ENCODE data around the gene MRPS2. TPM values are rescaled to one million over a fixed set of nuclear protein-coding genes. Genes with fewer than 3 reads are reported as not detected.
"Not testable (repeated sequence)": the region's sequence is repeated elsewhere in the genome, so short reads cannot be mapped to it uniquely, and the experiment has no call there.

Gene MRPS2
- total RNA-seq, 1 donor from 2014 or later = 23.0 TPM

DNA sequence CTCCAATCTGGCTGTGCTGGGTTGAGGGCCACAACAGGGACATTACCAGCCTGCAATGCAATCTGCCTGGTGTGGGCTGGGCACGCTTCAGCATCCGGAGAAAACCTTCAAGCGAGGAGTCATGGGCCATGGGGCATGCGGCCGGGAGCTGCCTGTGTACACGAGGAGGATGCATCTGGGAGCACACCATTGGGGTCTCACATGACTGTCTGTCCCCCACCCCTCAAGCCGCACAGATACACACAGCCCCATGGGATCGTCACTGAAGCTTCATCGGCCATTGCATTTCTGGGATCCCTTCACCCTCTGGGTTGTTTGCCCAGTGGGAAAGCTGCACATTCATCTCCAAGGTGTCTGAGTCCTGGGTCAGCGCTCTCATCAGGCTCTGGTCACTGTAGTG is 30.6 kb downstream of the MRPS2 start:
- no peak for DNase-seq (ENCODE audit: low read depth, low spot score)

DNA sequence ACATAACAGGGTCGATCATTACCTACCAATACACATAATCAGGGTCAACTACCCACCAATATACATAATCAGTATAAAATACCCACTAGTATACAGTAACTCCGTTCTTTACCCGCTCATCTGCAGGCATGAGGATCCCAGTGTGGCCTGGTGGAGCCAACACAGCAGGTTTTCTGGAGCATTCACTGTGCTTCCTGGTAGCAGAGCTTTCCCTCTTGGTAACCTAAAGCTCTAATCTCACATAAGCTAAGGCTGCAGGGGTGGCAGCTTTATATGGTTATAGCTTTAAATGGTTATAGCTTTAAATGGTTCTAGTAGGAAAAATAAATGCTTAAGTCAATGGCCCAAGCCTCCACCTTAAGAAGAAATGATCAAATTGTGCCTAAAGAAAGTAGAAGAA is 32.6 kb downstream of the MRPS2 start:
- DNase-seq (ENCODE audit: low read depth, low spot score) = no peak

DNA sequence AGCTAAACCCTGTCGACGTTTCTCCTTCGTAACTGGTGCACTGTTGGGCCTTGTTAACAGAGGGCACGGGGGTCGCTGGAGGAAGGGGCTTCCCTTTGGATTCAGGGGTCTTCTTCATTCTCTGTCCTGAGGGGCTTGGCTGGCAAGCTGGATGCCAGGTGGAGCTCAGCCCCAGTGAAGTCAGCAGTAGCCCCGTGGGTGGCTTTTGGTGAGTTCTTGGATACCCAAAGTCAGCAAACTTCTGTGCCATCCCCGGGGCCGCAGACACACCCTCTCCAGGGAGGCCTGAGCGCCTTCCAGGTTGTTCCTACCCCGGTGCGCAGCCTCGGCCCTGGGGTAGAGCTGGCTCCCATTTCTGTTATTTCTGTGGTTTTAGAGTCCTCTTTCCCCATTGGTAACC is 33.2 kb downstream of the MRPS2 start:
- no peak for DNase-seq (ENCODE audit: low read depth, low spot score)

DNA sequence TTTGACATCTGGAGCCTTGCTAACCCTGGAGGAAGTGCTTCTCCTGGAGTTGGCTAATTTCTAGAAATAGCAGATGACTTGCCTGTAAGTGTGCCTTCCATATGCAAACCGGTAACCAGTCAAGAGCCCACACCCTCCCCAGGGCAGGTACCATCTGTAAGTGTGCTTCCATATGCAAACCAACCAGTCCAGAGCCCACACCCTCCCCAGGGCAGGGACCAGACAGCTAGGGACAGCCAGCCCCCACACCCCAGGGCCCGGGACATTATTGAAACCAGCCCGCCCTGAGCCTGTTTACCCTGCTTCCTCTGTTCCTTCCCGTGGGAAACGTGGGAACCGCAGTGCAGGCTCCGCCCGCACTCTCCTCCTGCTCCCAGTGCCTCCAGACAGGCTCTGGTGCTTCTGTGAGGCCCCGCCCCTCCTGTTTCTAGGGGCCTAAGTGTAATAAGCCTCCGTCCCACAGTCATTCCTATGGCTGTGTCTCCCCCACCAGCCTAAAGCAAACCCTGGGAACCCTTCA is 33.8 kb downstream of the MRPS2 start:
- DNase-seq (ENCODE audit: low read depth, low spot score) = not testable (repeated sequence)

DNA sequence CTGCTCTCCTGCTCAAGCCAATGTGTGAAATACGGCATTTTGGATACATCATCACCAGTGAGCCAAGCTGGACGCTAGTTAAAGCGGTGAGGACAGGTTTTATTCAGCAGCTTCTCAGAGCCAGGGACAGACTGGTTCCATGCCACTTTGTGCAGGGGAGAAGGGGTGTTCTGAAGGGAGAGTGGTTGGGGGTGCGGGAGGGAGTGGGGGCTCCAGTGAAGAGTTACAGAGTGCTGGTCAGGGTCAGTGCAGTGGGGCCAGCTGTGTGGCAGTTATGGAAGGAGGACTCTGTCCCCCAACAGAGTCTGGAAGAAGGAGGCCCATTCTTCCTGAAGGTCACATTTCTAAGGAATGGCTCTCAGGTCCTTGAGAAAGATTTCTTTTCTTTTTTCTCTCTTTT is 34.3 kb downstream of the MRPS2 start:
- not testable (repeated sequence) for DNase-seq (ENCODE audit: low read depth, low spot score)

DNA sequence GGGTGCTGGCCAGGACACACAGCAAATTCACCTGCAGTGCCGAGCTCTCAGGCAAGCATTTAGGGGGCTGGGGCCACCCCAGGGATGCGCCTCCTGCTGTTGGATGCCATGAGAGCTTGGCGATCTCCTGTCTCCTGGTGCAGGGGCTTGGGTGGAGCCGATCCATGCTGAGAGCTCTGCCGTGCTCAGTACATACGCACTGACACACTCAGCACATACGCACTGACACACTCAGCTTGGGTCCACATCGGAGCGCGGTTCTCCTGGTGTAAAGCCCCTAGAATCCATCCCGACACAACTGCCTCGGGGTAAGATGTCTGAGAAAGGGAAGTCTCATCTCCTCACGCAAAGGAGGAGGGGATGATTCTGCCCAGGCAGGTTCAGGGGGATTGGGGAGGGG is 35.1 kb downstream of the MRPS2 start:
- not testable (repeated sequence) for DNase-seq (ENCODE audit: low read depth, low spot score)

DNA sequence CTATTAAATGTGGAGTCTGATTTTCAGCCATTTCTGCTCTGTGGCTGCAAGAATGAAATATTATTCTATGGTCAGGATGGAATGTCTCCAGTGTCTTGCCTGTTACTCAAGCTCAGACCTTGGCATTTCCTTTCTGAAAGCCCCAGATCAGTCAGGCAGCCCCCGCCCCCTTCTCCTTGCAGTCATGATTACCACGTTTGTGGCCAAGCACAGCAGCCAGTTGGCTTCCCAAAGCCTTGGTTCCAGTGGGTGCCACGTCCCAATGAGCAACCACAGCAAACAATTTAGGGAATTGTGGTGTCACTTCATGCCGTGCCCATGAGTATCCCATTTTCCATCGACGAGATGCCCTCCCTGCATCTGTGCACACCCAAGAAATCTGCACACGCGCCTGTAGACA is 35.7 kb downstream of the MRPS2 start:
- no peak for DNase-seq (ENCODE audit: low read depth, low spot score)

DNA sequence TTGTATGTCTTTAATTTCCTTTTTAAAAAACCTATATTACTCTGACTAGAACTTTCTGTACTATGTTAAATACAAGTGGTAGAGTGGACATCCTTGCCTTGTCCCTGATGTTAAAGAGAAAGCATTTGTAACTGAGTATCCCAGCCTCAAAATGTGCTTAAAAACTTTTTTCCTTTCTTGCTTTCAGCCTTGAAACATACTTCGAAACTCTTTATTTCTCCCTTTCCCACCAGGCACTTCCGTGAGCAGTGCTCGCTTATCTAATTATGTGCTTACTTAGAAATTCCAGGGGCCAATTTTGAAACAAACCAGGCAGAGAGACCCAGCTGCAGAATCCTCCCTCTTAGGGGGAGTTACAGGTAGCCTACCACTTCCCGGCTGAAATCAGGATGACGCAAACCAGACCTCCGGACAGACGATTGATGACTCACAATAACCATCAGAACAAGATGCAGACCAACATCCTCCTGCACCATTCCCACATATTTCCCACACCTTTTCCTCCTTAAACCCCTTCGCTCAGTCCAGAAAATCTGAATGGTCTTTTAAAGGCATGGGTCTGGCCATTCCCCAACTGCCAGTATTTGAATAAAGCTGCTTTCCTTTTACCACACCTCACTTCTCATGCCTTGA is 42.9 kb downstream of the MRPS2 start:
- not testable (repeated sequence) for DNase-seq (ENCODE audit: low read depth, low spot score)

DNA sequence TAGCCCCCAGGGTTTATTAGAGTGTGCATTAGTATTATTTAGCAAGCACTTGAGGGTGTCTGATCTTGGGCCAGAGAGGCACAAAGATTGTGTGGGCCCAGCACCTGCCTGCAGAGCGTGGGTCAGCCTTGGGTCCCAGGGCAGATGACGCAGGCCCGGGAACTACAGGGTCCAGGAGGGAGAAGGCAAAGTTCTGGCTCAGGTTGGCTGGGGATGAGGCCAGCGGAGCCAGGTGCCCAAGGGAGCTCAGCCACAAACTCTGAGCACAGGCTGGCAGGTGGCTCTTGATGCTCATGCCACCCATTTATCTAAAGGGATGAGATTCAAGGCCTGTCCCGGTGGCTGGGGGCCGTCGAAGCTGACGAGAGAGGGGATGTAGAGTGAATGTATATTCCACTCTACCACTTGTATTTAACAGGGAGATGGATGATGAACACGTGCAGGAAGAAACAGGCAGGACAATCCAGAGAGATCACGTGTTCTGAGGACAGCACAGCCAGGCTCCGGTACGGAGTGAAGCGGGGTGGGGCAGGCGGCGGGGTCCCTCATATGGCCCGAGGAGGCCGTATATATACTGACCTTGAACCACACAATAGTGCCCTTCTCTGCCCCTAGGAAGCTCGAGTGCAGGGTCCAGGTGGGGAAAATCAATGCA is 44.6 kb downstream of the MRPS2 start:
- no peak for DNase-seq (ENCODE audit: low read depth, low spot score)

DNA sequence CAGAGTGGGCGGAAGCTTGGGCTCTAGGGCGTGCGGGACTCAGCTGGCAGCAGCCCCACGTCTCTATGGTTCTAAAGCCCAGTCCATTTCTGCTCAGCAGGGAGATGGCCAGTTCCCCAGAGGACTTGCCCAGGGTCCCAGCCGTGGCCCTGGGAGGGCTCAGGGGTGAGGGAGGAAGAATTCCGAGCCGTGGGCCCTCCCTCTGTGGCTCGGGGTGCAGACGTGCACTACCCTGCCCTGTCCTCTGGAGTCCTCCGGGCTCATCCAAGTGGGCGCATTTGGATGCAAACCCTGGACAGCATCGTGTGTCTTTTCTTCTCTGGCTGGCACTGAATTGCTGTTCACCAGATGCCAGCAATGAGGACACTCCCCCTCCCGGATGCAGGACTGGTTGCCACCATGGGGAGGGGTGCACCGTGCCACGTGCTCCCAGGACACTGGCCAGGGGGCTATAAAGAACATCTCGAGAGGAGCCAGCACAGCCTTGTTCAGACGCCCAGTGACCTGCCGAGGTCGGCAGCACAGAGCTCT is 45.2 kb downstream of the MRPS2 start, which contains the start of gene OBP2A:
OBP2A (plus strand) TSS at position 481 of the 531 bp plus-strand sequence. CDS start 55 bp downstream, outside the sequence.
- not testable (repeated sequence) for DNase-seq (ENCODE audit: low read depth, low spot score)

DNA sequence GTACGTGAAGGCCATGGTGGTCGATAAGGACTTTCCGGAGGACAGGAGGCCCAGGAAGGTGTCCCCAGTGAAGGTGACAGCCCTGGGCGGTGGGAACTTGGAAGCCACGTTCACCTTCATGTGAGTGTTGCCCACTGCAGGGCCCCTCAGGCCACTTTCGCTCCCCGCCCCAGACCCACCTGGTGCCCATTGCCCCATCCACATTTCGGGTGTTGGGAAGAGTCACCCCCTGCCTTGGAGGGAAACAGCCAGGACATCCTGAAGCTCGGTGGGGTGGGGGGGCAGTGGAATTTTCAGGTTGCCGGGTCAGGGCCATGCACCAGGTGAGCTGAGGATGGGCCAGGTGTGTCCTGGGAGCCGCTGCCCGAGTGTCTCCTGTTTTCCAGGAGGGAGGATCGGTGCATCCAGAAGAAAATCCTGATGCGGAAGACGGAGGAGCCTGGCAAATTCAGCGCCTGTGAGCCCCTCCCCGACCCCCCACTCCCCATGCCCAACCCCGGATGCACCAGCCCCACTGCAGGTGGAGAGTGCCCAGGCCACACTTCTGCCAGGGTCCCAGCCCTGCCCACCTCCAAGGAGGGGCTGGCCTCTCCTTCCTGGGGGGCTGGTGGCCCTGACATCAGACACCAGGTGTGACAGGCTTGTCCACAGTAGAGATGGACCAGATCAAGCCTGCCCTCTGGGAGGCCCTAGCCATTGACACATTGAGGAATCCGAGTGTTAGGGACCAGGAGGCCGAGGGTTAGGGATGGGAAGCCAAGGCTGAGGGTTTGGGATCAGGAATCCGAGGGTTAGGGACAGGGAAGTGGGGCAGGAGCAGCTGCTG is 46.5 kb downstream of the MRPS2 start:
- not testable (repeated sequence) for DNase-seq (ENCODE audit: low read depth, low spot score)

DNA sequence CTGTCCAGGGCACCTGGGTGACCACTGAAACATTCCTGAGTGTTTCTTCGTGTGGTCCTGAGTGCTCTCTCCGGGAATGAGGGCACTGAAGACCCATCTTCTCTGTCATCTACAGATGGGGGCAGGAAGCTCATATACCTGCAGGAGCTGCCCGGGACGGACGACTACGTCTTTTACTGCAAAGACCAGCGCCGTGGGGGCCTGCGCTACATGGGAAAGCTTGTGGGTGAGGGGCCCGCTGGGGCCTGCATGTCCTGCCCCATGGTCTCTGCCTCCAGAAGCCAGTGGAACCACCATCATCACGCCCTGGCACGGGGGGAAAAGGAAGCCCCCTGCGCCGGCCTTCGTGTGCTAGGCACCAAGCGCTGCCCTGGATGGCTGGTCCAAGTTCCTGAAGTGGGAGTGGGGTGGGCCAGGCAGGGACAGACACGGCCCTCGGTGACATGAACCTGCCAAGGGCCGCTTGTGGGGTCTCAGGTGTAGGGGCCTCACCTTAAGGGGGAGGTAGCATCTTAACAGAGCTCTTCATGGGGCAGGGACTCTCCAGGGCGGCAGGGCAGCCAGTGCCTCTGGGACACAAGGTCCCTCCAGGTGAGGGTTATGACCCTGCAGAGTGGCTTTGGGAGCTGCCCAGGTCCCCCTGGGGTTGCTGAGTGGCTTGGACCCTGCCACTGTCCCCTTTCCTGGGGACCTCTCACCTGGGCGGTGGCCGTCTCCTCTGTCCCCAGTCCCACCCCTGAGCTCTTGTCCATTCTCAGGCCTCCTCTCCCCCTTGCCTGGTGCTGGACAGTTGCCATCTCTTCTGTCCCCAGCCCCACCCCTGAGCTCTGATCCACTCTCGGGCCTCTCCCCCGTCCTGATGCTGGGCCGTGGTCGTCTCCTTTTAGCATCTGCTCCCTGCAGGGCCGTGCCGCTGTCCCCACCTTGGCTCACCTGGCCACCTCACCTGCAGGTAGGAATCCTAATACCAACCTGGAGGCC is 47.6 kb downstream of the MRPS2 start:
- no peak for DNase-seq (ENCODE audit: low read depth, low spot score)

DNA sequence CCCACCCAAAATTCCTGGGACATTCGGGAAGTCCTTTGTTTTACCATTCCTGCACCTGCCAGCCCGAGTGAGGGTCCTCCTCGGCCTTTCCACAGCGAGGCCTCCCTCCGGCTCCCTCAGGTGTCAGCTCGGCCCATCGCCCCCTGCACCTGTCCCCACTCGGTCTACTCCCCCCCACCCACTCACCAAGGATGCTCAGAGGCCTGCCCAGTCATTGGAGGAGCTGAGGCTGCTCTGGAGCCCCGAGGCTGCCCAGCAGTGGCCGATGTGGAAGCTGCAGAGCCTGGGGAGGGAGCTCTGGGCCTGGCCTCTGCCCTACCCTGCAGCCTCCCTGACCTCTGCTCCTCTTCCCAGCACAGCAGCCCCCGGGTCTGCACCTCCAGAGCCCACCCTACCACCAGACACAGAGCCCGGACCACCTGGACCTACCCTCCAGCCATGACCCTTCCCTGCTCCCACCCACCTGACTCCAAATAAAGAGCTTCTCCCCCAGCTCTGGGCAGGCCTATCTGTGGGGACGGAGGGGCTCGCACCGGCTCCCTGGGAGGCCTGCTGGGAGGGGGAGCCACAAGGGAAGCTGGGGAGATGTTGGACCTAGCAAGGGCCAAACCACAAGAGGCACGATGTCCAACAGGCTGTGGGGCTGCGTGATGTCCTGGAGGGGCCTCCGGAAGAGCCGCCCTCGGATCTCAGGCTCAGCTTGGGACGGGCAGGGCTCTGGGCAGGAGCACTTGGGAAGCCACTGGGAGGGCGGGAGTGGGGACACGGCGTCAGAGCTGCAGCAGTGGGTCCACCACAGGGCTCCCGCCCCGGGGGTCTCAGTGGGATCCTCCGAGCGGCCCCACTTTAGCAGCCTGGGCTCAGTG is 49.2 kb downstream of the MRPS2 start:
- DNase-seq (ENCODE audit: low read depth, low spot score) = not testable (repeated sequence)

DNA sequence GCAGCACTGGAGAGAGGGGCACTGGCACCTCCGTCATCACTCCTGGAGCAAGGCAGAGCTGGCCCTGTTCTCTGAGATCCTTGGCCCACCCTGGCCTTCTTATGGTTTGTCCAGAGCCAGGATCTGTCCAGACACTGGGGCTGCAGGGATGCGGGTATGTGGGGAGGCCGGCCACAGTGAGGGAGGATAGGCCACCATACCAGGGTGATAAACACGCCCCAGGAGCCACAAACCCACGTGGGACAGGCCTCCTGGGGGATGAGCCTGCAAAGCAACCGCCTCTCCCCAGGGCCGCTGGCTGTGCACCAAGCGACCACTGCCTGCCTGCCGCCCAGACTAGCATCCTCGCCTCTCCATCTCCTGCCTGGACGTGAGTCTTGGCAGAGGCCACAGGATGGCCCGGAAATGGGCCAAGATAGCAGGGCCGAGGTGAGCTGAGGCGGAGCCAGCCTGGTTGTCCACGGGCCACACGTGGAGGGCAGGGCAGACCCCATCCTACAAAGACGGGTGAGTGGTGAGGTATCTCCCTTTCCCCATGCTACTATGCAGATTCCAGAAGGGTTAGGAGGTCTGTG is 49.9 kb downstream of the MRPS2 start:
- no peak for DNase-seq (ENCODE audit: low read depth, low spot score)

DNA sequence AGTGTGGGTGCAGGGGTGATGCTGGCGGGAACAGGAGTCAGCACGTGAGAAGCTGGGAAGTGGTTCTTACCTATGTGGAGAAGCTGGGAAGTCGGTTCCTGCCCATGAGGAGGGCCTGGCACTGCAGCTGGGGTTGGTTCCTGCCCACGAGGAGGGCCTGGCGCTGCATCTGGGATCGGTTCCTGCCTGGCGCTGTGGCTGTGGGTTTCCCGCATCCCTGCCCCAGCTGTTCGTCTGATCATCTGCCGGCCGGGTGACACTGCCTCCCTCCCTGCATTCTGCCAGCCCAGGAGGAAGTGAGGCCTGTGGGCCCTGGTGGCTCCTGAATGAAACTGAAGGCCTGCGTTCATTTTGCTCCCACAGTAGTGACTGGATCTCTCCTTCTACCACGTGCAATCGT is 50.5 kb downstream of the MRPS2 start:
- no peak for DNase-seq (ENCODE audit: low read depth, low spot score)

DNA sequence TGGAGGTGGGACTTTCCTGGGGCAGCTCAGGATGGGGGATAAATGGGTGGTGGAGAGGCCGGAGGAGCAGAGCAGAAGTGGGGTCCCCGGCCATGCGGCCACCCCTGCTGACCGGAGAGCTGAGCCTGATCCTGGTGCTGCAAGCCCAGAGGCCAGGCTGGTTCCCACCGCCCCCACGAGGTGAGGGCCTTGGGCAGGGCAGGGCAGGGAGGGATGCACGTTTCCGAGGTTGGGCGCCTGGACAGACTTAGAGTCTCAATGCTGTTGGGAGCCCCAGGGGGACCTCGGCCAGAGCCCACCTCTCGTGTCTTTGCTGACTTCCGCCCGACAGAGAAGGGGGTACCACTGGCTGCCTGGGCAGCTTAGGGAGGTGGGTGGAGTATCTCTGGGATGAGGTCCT is 51.0 kb downstream of the MRPS2 start:
- DNase-seq (ENCODE audit: low read depth, low spot score) = no peak

DNA sequence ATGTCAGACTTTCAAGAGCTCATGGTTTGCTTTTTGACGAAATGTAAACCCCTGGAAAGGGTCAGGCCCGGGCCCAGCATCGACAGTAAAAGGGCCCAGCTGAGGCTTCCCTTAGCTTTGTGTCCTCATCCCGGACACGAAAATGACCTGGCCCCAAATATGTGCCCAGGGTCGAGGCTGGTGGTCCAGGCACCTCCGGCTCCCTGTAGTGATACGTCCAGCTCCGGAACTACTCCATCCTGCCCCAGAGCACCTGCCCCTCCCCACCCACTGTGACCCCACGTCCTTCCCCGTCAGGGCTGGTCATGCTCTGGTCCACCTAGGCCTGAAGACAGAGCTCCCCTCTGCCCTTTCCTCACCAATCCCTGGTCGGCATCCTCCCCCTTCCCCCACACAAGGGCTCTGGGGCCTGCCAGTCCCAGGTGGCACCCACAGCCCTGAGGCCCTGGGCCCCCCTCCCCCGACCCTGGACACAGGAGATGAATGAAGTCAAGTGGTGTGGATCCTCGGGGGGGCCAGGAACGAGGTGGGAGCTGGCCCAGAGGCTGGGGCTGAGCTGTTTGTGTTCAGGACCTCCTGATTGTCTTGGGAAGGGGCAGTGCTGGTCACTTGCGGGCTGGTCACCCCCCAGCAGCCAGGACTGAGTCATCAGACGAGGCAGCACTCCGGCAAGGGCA is 51.7 kb downstream of the MRPS2 start:
- no peak for DNase-seq (ENCODE audit: low read depth, low spot score)

DNA sequence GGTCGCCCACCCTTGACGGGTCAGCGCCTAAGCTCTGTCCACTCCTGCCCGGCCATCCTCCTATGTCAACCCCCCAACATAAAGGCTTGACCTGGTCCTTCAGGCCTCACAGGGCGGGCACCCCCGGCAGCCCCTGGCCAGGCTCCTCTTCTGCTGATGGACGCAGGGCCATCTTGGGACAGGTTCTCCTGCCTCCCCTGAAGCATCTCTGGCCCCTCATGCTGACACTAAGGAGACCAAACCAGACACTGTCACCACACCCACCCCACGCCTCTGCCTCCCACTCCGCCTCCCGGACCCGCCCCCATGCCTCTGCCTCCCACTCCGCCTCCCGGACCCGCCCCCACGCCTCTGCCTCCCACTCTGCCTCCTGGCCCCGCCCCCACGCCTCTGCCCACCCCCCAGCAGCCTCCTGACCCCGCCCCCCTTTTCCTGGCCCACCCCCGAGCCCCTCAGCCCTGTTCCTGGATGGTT is 52.3 kb downstream of the MRPS2 start:
- DNase-seq (ENCODE audit: low read depth, low spot score) = no peak
